GM12875 (cell line): ENCODE measurements around the gene DBF4.
"Not testable (repeated sequence)": the region's sequence is repeated elsewhere in the genome, so short reads cannot be mapped to it uniquely, and the experiment has no call there.

Experiments
- H3K4me3 ChIP-seq: one replicate; pipeline ENCODE4 v1.5.1; 2011; ENCODE audit warnings: low read depth, low read length, control low read depth
- CTCF ChIP-seq: IDR thresholded peaks from 2 replicates; pipeline ENCODE4 v1.5.1; 2011; ENCODE audit warnings: low read depth, mild to moderate bottlenecking, control low read depth, inconsistent platforms, low read length, moderate library complexity, borderline replicate concordance; ENCODE audit not compliant: insufficient read depth

DBF4 gene

GRCh38 chr7:87919875-87920274 lies 43.6 kb downstream of the DBF4 start:
- H3K4me3 ChIP-seq: no peak overlapping the region
- no peak for TF ChIP-seq CTCF

- no peak overlapping the region for H3K4me3 ChIP-seq
- no peak for TF ChIP-seq CTCF
Observed at GRCh38 chr7:87920578-87920977, 44.3 kb downstream of the DBF4 start.

- H3K4me3 ChIP-seq: not testable (repeated sequence)
Observed at GRCh38 chr7:87922759-87923395, 46.6 kb downstream of the DBF4 start.

GRCh38 chr7:87926581-87927461 lies 50.5 kb downstream of the DBF4 start:
- TF ChIP-seq CTCF: peak; percentile 50; the same call in 1 of the 2 replicates
- H3K4me3 ChIP-seq: peak overlapping the region; percentile 44

- TF ChIP-seq CTCF: no peak
- peak overlapping the region; percentile 95 for H3K4me3 ChIP-seq
Observed at GRCh38 chr7:87933605-87933952, 57.3 kb downstream of the DBF4 start.

GRCh38 chr7:87933953-87934698 lies 57.8 kb downstream of the DBF4 start, which contains the start of gene ADAM22:
Gene ADAM22 (plus strand): TSS chr7:87934251. CDS start chr7:87934466, 215 bp downstream.
- H3K4me3 ChIP-seq: peak within 1 kb of the TSS; percentile 95

More at GRCh38 chr7:87933953-87934698, 57.8 kb downstream of the DBF4 start, which contains the start of gene ADAM22:
- no peak for TF ChIP-seq CTCF
